H1 (cell line): ENCODE results near the gene MIGA1. TPM values are rescaled to one million over a fixed set of nuclear protein-coding genes. Genes with fewer than 3 reads are reported as not detected.
A peak's percentile ranks its signal among the peaks of the same experiment; 100 is the strongest.

Experiments used
- CTCF ChIA-PET: fragments of 300-600 bp; sonication (Branson Sonifier 250); formaldehyde crosslinking; loops from one replicate; lab custom pipeline; 2021; ENCODE audit not compliant: partially characterized antibody; lab: Charles Lee
- POLR2A ChIA-PET: fragments of 300-600 bp; sonication (Branson Sonifier 250); formaldehyde crosslinking; loops from one replicate; lab custom pipeline; 2021; ENCODE audit warnings: inconsistent platforms; ENCODE audit not compliant: partially characterized antibody; lab: Charles Lee
- DNase-seq, 2 experiments: peaks; one replicate each; pipeline versions ENCODE4 v3.0.0 to v3.0.0-alpha.2; 2010 to 2022; ENCODE audit warnings: low spot score in 2 of 2, low read depth in 1 of 2, mixed read lengths in 1 of 2
- FAIRE-seq: peaks from 2 replicates; lab custom pipeline; 2011; peaks lifted over from hg19 to GRCh38; lab: Jason Lieb, UNC
- H2AFZ ChIP-seq: 2 replicates; pipeline ENCODE4 v1.8.1; 2012; ENCODE audit warnings: low read length, inconsistent platforms
- H2AK5ac ChIP-seq: 2 replicates; pipeline ENCODE4 v1.6.1; 2013; ENCODE audit warnings: low read depth, low read length
- H2BK120ac ChIP-seq: replicated peaks from 2 replicates; pipeline ENCODE3; 2013; ENCODE audit warnings: low read depth, low read length, inconsistent platforms
- H2BK12ac ChIP-seq: 2 replicates; pipeline ENCODE4 v1.6.1; 2013; ENCODE audit warnings: low read depth, low read length
- H2BK15ac ChIP-seq: 2 replicates; pipeline ENCODE4 v1.6.1; 2013; ENCODE audit warnings: low read length
- H2BK20ac ChIP-seq: 2 replicates; pipeline ENCODE4 v1.6.1; 2013; ENCODE audit warnings: low read length
- H2BK5ac ChIP-seq: 2 replicates; pipeline ENCODE4 v1.6.1; 2013; ENCODE audit warnings: low read depth, low read length
- H3K14ac ChIP-seq: 2 replicates; pipeline ENCODE4 v1.6.1; 2013; ENCODE audit warnings: inconsistent platforms; ENCODE audit not compliant: insufficient read length
- H3K18ac ChIP-seq: 2 replicates; pipeline ENCODE4 v1.6.1; 2013; ENCODE audit warnings: low read length; ENCODE audit errors: extremely low read depth
- H3K23ac ChIP-seq: 2 replicates; pipeline ENCODE4 v1.6.1; 2013; ENCODE audit warnings: inconsistent platforms; ENCODE audit not compliant: insufficient read length
- H3K23me2 ChIP-seq: 2 replicates; pipeline ENCODE4 v1.6.1; 2013; ENCODE audit warnings: low read depth, low read length
- H3K27ac ChIP-seq: 2 replicates; pipeline ENCODE4 v1.6.1; 2011; ENCODE audit warnings: low read depth, low read length, inconsistent platforms
- H3K27me3 ChIP-seq, 4 experiments: replicated peaks in 1 of 4; 1 replicate in 1 of 4; 2 replicates in 3 of 4; pipeline versions ENCODE4 v1.6.1 to v1.8.1; 2011 to 2013; ENCODE audit warnings: low read length in 3 of 4, mild to moderate bottlenecking in 3 of 4, inconsistent platforms in 2 of 4, mixed read lengths in 2 of 4, moderate library complexity in 1 of 4; ENCODE audit not compliant: control insufficient read depth in 3 of 4, insufficient read depth in 3 of 4; ENCODE audit errors: extremely low read depth in 1 of 4
- H3K36me3 ChIP-seq, 4 experiments: 2 replicates each; pipeline versions ENCODE4 v1.6.1 to v1.8.1; 2011 to 2013; ENCODE audit warnings: mild to moderate bottlenecking in 4 of 4, low read length in 3 of 4, moderate library complexity in 2 of 4, control low read depth in 1 of 4, inconsistent platforms in 1 of 4; ENCODE audit not compliant: insufficient read depth in 4 of 4, control insufficient read depth in 2 of 4
- H3K4ac ChIP-seq: replicated peaks from 2 replicates; pipeline ENCODE3; 2013; ENCODE audit warnings: low read length, low read depth, mixed read lengths, inconsistent platforms; ENCODE audit not compliant: insufficient read length
- H3K4me1 ChIP-seq, 4 experiments: replicated peaks in 1 of 4; 1 replicate in 1 of 4; 2 replicates in 3 of 4; pipeline versions ENCODE4 v1.6.1 to v1.8.1; 2011 to 2013; ENCODE audit warnings: low read length in 3 of 4, inconsistent platforms in 2 of 4, mixed read lengths in 1 of 4; ENCODE audit not compliant: insufficient read depth in 4 of 4, control insufficient read depth in 3 of 4
- H3K4me2 ChIP-seq, 2 experiments: 2 replicates each; pipeline versions ENCODE4 v1.6.1 to v1.8.1; 2011 to 2013; ENCODE audit warnings: low read depth in 2 of 2, low read length in 2 of 2, control low read depth in 1 of 2, inconsistent platforms in 1 of 2, mild to moderate bottlenecking in 1 of 2; ENCODE audit not compliant: insufficient read depth in 1 of 2
- H3K4me3 ChIP-seq, 4 experiments: fragments of 200-600, 300-600 bp in 1 of 4; sonication (generic), shearing (Covaris generic), sonication (Bioruptor Twin) in 1 of 4; 2 replicates each; pipeline versions ENCODE4 v1.5.1 to v1.8.1; 2011 to 2016; ENCODE audit warnings: low read length in 4 of 4, low read depth in 3 of 4, control low read depth in 2 of 4, inconsistent platforms in 2 of 4, mild to moderate bottlenecking in 2 of 4, mixed read lengths in 1 of 4, moderate library complexity in 1 of 4; ENCODE audit not compliant: insufficient read depth in 2 of 4; ENCODE audit errors: extremely low read depth in 1 of 4
- H3K56ac ChIP-seq: replicated peaks from 2 replicates; pipeline ENCODE3; 2013; ENCODE audit warnings: low read depth, mild to moderate bottlenecking, mixed read lengths, low read length, inconsistent platforms; ENCODE audit not compliant: insufficient read length
- H3K79me1 ChIP-seq: 2 replicates; pipeline ENCODE4 v1.6.1; 2013; ENCODE audit warnings: low read depth, low read length, control low read depth
- H3K79me2 ChIP-seq, 2 experiments: 2 replicates each; pipeline versions ENCODE4 v1.6.1 to v1.8.1; 2012 to 2013; ENCODE audit warnings: low read length in 2 of 2, mild to moderate bottlenecking in 2 of 2, inconsistent platforms in 1 of 2; ENCODE audit not compliant: insufficient read depth in 2 of 2, control insufficient read depth in 1 of 2
- H3K9ac ChIP-seq, 4 experiments: replicated peaks in 1 of 4; 1 replicate in 1 of 4; 2 replicates in 3 of 4; pipeline versions ENCODE4 v1.6.1 to v1.8.1; 2011 to 2013; ENCODE audit warnings: low read depth in 3 of 4, low read length in 3 of 4, control low read depth in 2 of 4, mild to moderate bottlenecking in 2 of 4, moderate library complexity in 2 of 4, inconsistent platforms in 1 of 4; ENCODE audit errors: extremely low read depth in 1 of 4
- H3K9me3 ChIP-seq, 2 experiments: 2 replicates each; pipeline versions ENCODE4 v1.6.1 to v1.8.1; 2012 to 2013; ENCODE audit warnings: mild to moderate bottlenecking in 2 of 2, moderate library complexity in 2 of 2, control low read depth in 1 of 2, inconsistent platforms in 1 of 2, low read depth in 1 of 2, low read length in 1 of 2, mixed read lengths in 1 of 2; ENCODE audit not compliant: insufficient read depth in 2 of 2
- H4K20me1 ChIP-seq, 2 experiments: replicated peaks in 1 of 2; 2 replicates each; pipeline versions ENCODE3 to v1.8.1; 2011 to 2013; ENCODE audit warnings: inconsistent platforms in 2 of 2, low read length in 2 of 2, mild to moderate bottlenecking in 1 of 2; ENCODE audit not compliant: insufficient read depth in 2 of 2, control insufficient read depth in 1 of 2
- H4K5ac ChIP-seq: 2 replicates; pipeline ENCODE4 v1.6.1; 2013; ENCODE audit warnings: low read length, low read depth, mixed read lengths, inconsistent platforms; ENCODE audit not compliant: insufficient read length
- H4K8ac ChIP-seq: 2 replicates; pipeline ENCODE4 v1.8.0; 2013; ENCODE audit warnings: mild to moderate bottlenecking, moderate library complexity, low read length, inconsistent platforms; ENCODE audit not compliant: insufficient read depth; ENCODE audit errors: extremely low read depth
- H4K91ac ChIP-seq: replicated peaks from 2 replicates; pipeline ENCODE3; 2013; ENCODE audit warnings: low read length, mixed read lengths, inconsistent platforms; ENCODE audit not compliant: insufficient read length
- BACH1 ChIP-seq: IDR thresholded peaks from 2 replicates; pipeline ENCODE4 v1.6.1; 2012; ENCODE audit warnings: low read length, improper control_type of control experiment
- CHD1 ChIP-seq: IDR thresholded peaks from 2 replicates; pipeline ENCODE4 v1.6.1; 2012; ENCODE audit warnings: low read depth, low read length, improper control_type of control experiment
- CHD2 ChIP-seq: IDR thresholded peaks from 2 replicates; pipeline ENCODE4 v1.6.1; 2012; ENCODE audit warnings: low read length, improper control_type of control experiment
- CREB1 ChIP-seq: IDR thresholded peaks from 2 replicates; pipeline ENCODE4 v1.6.1; 2012; ENCODE audit warnings: inconsistent platforms
- GTF2F1 ChIP-seq: IDR thresholded peaks from 2 replicates; pipeline ENCODE4 v1.6.1; 2012; ENCODE audit warnings: low read depth, low read length, improper control_type of control experiment, borderline replicate concordance
- PHF8 ChIP-seq: fragments of 200-600 bp; sonication (generic); conservative IDR thresholded peaks from 2 replicates; pipeline ENCODE4 v1.7.1; 2012; ENCODE audit warnings: low read depth, mild to moderate bottlenecking, inconsistent platforms, low read length, moderate library complexity
- RBBP5 ChIP-seq: IDR thresholded peaks from 2 replicates; pipeline ENCODE4 v1.7.1; 2012; ENCODE audit warnings: low read depth, mild to moderate bottlenecking, inconsistent platforms, low read length, moderate library complexity, borderline replicate concordance
- RFX5 ChIP-seq: IDR thresholded peaks from 2 replicates; pipeline ENCODE4 v1.6.1; 2011; ENCODE audit warnings: low read depth, low read length, improper control_type of control experiment, borderline replicate concordance
- SIX5 ChIP-seq: IDR thresholded peaks from 2 replicates; pipeline ENCODE4 v1.6.1; 2011; ENCODE audit warnings: mild to moderate bottlenecking, low read depth, low read length
- SP1 ChIP-seq: IDR thresholded peaks from 2 replicates; pipeline ENCODE4 v1.6.1; 2011; ENCODE audit warnings: low read depth, low read length
- TAF1 ChIP-seq: IDR thresholded peaks from 2 replicates; pipeline ENCODE4 v1.6.1; 2011; ENCODE audit warnings: mild to moderate bottlenecking, low read depth, low read length
- ZNF274 ChIP-seq: IDR thresholded peaks from 2 replicates; pipeline ENCODE4 v1.7.0; 2012; ENCODE audit warnings: low read length, borderline replicate concordance; ENCODE audit errors: extremely low read depth
- WGBS, 2 experiments: shearing (Covaris generic) in 1 of 2; methylation state at CpG; one replicate each; pipeline versions ENCODE4 v1.1.6 to v1.1.7; 2013 to 2015; ENCODE audit warnings: low lambda C conversion rate in 2 of 2, mixed read lengths in 2 of 2, inconsistent platforms in 1 of 2, low coverage in 1 of 2, missing lambda C conversion rate in 1 of 2; ENCODE audit not compliant: insufficient replicate concordance in 2 of 2, insufficient coverage in 1 of 2, insufficient read length in 1 of 2; ENCODE audit errors: extremely low coverage in 1 of 2, missing lambda C conversion rate in 1 of 2; 5-methylcytosine and 5-hydroxymethylcytosine counted together
- polyA plus RNA-seq, 7 experiments: library from polyadenylated mRNA; depleted of rRNA in 3 of 7; stranded (reverse) in 5 of 7; unstranded in 2 of 7; fragments of >200 nt in 5 of 7; fragments of 200-250 nt in 2 of 7; gene quantifications; 1 replicate in 5 of 7; 2 replicates in 1 of 7; 4 replicates in 1 of 7; pipeline versions ENCODE4 v1.2.1 to v1.2.3, GENCODE V29; 2011 to 2013; ENCODE audit warnings: missing spikeins in 2 of 7, mixed read lengths in 2 of 7
- total RNA-seq: library from RNA; stranded (reverse); fragmentation: NEBNext Ultra II Directional; extraction: Animal tissue kit (Norgen Biotek cat#: 25700); gene quantifications from 2 replicates; pipeline ENCODE4 v1.2.1, GENCODE V29; 2021
- TF ChIP-seq, protein P1 (sequence below): IDR thresholded peaks from 2 replicates; pipeline ENCODE4 v1.6.1; 2011; ENCODE audit warnings: low read length, improper control_type of control experiment
- TF ChIP-seq, protein P2 (sequence below): IDR thresholded peaks from 2 replicates; pipeline ENCODE4 v1.6.1; 2012; ENCODE audit warnings: inconsistent platforms

The MIGA1 gene
- total and polyA plus RNA-seq, 2 of the 8 experiments (the other 6 are each of a cell fraction or from before 2014, with no cell fraction given) = 0.95 to 7.0 TPM

DNA sequence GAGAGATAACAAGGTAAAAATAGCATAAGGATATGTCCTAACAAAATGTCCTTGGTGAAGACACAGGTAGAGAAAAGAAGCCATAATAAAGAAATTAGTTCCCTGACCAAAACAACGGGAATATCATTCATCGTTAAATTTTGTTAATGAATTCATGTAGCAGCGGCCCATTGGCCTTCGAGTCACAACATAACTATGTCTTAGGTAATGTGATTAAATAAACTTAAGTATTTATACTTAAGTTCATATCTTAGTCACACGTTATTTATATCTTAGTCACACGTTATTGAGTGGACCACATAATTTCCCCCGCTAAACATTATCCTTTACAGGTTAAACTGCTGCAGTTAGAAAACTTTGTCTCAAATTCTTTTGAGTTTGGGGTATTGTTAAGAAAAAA is 110.2 kb downstream of the MIGA1 start:
- Histone ChIP-seq H4K8ac (no peak overlapping the region), H3K4me1 (peaks cover 0 to 3% (median 0%) of the 10 kb centered on the region in 4 experiments; a peak in 1 of 7 replicates), H3K79me1 (no peaks in the 10 kb centered on the region), H4K20me1 (no peaks in the 10 kb centered on the region), H2AFZ (no peak overlapping the region), H2BK120ac (no peak overlapping the region), H3K79me2 (no peaks in the 10 kb centered on the region), H4K5ac (no peak overlapping the region), H2BK12ac (no peak overlapping the region), H3K23me2 (peaks cover 5% of the 10 kb centered on the region), H3K9ac (no peak overlapping the region), H3K27ac (no peak overlapping the region), H3K36me3 (no peaks in the 10 kb centered on the region), H3K18ac (no peak overlapping the region), H3K56ac (no peak overlapping the region), H2BK5ac (no peak overlapping the region), H4K91ac (no peak overlapping the region), H2AK5ac (no peak overlapping the region), H3K23ac (no peak overlapping the region), H2BK20ac (no peak overlapping the region), H3K4me3 (peak overlapping the region in 3 of 4 experiments; percentile 70 to 93 (median 92); a peak in 6 of 8 replicates), H3K4ac (no peak overlapping the region), H3K9me3 (no peaks in the 10 kb centered on the region), H3K14ac (no peak overlapping the region), H2BK15ac (no peak overlapping the region), H3K4me2 (peak overlapping the region; percentile 59 to 76), H3K27me3 (no peaks in the 10 kb centered on the region)
- ChIA-PET POLR2A (interaction anchor here (1.1 to 2.2 kb wide), 3 partner anchors 11 to 207 kb away, joined by 3 to 10 read pairs (median 6); partner anchors contain the start of gene ZZZ3), CTCF (no interaction called here)
- WGBS, 2 experiments = 53% methylated on average over 7 of the region's 7 CpGs; no CpG with 5 or more reads in 1 of the 2 experiments
- DNase-seq = no peak
- no peak for FAIRE-seq
- TF ChIP-seq, protein P1, sequence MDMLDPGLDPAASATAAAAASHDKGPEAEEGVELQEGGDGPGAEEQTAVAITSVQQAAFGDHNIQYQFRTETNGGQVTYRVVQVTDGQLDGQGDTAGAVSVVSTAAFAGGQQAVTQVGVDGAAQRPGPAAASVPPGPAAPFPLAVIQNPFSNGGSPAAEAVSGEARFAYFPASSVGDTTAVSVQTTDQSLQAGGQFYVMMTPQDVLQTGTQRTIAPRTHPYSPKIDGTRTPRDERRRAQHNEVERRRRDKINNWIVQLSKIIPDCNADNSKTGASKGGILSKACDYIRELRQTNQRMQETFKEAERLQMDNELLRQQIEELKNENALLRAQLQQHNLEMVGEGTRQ = no peak
- TF ChIP-seq CREB1 (no peak), TAF1 (no peak), CHD2 (no peak), ZNF274 (no peak), PHF8 (no peak), GTF2F1 (no peak), RBBP5 (no peak), SP1 (no peak), CHD1 (no peak), BACH1 (no peak), SIX5 (no peak), RFX5 (no peak)
- TF ChIP-seq, protein P2, sequence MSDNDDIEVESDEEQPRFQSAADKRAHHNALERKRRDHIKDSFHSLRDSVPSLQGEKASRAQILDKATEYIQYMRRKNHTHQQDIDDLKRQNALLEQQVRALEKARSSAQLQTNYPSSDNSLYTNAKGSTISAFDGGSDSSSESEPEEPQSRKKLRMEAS = no peak
